Cardiac fibroblast (primary cell): ENCODE results near the gene LYPD6.

Source experiments
- DNase-seq, 2 donors: peaks; one replicate each; pipeline versions ENCODE4 v3.0.0 to v3.0.0-alpha.2; 2010; ENCODE audit warnings: low read depth in 2 of 2
- H3K4me3 ChIP-seq, 2 donors: replicated peaks in 1 of 2; 1 replicate in 1 of 2; 2 replicates in 1 of 2; pipeline ENCODE4 v1.5.1; 2011; ENCODE audit warnings: low read depth in 2 of 2, low read length in 2 of 2, mild to moderate bottlenecking in 2 of 2, moderate library complexity in 1 of 2
- TF ChIP-seq, protein P1 (sequence below): IDR thresholded peaks from one replicate; pipeline ENCODE4 v1.5.1; 2011; ENCODE audit warnings: low read depth, mild to moderate bottlenecking, low read length, inconsistent platforms

Gene LYPD6

DNA sequence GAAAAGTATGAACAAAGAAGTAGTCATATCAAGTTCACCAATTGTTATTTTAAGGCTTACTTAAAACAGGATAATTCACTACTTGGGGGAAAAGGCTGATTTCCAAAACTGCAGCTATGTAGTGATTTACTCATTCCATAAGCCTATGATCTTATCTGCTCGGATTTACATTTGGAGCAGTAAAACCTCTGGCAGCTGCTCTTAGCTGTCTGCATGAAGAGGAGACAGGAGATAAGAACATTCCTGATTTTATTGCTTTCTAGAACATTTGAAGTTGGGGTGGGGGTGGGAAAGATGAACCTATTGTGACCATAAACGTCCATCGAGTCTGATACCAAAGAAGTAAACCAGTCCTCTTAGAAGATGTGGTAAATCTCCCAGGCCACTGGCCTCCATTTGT lies 136.2 kb downstream of the LYPD6 start:
- H3K4me3 ChIP-seq, result no peak overlapping the region
- TF ChIP-seq, protein P1, sequence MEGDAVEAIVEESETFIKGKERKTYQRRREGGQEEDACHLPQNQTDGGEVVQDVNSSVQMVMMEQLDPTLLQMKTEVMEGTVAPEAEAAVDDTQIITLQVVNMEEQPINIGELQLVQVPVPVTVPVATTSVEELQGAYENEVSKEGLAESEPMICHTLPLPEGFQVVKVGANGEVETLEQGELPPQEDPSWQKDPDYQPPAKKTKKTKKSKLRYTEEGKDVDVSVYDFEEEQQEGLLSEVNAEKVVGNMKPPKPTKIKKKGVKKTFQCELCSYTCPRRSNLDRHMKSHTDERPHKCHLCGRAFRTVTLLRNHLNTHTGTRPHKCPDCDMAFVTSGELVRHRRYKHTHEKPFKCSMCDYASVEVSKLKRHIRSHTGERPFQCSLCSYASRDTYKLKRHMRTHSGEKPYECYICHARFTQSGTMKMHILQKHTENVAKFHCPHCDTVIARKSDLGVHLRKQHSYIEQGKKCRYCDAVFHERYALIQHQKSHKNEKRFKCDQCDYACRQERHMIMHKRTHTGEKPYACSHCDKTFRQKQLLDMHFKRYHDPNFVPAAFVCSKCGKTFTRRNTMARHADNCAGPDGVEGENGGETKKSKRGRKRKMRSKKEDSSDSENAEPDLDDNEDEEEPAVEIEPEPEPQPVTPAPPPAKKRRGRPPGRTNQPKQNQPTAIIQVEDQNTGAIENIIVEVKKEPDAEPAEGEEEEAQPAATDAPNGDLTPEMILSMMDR, result no peak
- DNase-seq, result peak in 1 of 2 donors; percentile 8

DNA sequence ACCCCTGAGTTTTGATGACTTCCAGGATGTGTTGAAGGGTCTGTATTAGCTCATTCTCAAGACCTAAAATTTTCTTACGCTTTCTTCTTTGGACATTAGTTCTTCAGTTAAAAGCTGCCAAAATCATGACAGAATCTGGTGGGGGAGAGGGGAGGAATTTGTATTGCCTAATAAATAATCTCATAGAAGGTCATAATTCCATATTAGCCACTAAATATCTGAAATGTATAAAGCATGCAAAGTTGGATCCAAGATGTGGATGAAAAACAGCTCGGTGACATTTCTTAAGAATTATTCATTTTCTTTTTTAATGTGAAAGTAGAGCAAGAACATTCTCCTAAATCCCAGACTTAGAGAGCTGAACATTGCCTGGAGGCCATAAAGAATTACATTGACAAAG lies 137.0 kb downstream of the LYPD6 start:
- TF ChIP-seq, protein P1, result no peak
- H3K4me3 ChIP-seq, result no peak overlapping the region
- peak in 1 of 2 donors; percentile 13 for DNase-seq

DNA sequence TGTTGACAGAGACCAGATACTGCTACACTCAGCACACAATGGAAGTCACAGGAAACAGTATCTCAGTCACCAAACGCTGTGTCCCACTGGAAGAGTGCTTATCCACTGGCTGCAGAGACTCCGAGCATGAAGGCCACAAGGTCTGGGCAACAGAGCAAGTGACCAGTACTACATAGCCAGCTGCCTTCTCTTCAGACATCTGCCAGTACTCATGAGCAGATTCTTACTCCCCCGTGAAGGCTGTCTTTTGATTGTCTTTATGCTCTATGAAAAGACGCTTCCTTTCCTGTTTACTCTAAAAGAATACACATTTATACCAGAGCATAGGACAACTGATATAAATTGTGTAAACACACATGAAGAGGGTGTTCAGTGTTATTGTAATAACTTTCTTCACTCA lies 138.2 kb downstream of the LYPD6 start:
- TF ChIP-seq, protein P1, result no peak
- no peak for DNase-seq
- no peak overlapping the region for H3K4me3 ChIP-seq

DNA sequence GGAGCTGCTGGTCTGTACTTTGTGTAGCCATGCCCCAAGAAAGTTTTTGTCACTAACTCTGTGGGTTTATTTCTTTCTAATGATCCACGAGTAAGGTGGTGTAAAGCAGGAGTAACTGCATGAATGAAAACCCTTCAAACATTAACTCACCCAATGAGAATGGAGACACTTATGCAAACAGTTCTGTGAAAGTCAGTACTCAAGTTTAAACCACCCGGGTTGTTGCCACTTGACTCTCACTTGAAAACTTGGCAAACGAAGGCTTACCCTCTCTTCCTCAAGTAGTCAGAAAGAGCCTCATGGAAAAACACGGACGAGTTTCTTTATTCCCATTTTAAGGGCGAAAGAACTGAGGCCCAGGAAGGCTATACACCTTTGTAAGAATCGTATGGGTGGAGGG lies 139.7 kb downstream of the LYPD6 start:
- no peak overlapping the region for H3K4me3 ChIP-seq
- DNase-seq, result no peak
- TF ChIP-seq, protein P1, result no peak

DNA sequence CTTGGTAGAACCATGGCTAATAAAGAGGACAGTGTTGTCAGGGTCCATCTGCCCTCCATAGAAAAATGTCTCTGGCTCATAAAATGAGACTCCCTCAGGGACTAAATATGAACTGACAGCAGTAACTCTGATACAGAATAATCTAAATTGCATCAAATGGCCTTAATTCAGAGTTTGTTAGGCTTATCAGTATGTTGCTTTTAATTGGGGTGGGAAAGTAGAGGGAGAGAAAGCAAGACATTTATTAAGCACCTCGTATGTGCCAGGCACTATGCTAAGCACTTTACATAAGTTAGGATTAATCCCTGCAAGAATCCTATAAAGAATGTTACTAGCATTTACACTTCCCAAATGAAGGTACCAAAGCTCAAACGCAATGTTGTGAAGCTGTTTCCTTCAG lies 142.0 kb downstream of the LYPD6 start:
- DNase-seq, result no peak
- H3K4me3 ChIP-seq, result no peak overlapping the region

DNA sequence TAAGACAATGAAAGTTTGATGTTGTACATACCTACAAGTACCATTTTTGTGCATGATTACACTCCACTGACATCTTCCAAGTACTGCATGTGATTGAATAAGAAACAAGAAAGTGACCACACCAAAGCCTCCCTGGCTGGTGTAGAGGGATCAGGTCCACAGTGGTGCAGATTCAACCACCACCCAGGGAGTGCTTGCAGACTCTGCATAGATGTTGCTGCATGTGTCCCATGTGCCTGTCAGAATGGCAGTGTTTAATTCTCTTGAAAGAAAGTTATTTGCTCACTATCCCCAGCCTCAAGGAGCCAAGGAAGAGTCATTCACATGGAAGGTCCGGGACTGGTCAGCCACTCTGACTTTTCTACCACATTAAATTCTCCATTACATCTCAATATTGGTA lies 142.7 kb downstream of the LYPD6 start:
- TF ChIP-seq, protein P1, result no peak
- DNase-seq, result no peak
- H3K4me3 ChIP-seq, result no peak overlapping the region

More for the DNA sequence above, 142.0 kb downstream of the LYPD6 start:
- TF ChIP-seq, protein P1, result no peak

DNA sequence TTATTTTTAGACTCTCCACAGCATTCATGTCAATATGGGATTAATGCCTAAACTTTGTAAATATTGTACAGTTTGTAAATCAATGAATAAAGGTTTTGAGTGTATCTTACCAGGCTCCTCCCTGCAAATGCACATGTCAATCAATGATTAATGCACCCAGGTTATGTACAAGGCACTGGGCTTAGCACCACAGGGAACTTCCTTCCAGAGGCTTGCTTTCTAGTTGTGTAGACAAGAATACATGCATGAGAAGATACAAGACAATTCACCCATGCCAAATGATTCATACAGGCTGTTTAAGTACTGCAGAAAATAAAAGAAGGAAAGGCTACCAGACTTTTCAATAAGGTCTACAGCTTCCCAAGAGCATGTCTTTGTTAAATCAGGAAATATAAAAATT lies 143.1 kb downstream of the LYPD6 start:
- no peak overlapping the region for H3K4me3 ChIP-seq
- TF ChIP-seq, protein P1, result no peak
- DNase-seq, result no peak
